Neural cell (in vitro differentiated cells): Measurements from ENCODE around the gene LEUTX. TPM values are rescaled to one million over a fixed set of nuclear protein-coding genes. Genes with fewer than 3 reads are reported as not detected.

Experiments
- H2AFZ ChIP-seq: fragments of 200-600, 300-800 bp; sonication (generic), shearing (Covaris generic); 2 replicates; pipeline ENCODE4 v1.6.0; 2014; ENCODE audit warnings: low read depth, mild to moderate bottlenecking, antibody characterized with exemption, low read length, moderate library complexity
- H3F3A ChIP-seq: fragments of 200-600 bp; shearing (Covaris generic); 2 replicates; pipeline ENCODE4 v1.6.1; 2016; ENCODE audit warnings: mild to moderate bottlenecking, moderate library complexity, mixed read lengths, antibody characterized with exemption, low read length; ENCODE audit not compliant: insufficient read depth, poor library complexity, severe bottlenecking
- H3K27ac ChIP-seq: fragments of 200-600, 300-800 bp; sonication (generic), shearing (Covaris generic); 2 replicates; pipeline ENCODE4 v1.5.1; 2014; ENCODE audit warnings: mild to moderate bottlenecking, low read length, moderate library complexity
- H3K27me3 ChIP-seq: fragments of 300-800, 200-600 bp; sonication (generic), shearing (Covaris generic); 2 replicates; pipeline ENCODE4 v1.6.0; 2014; ENCODE audit warnings: mild to moderate bottlenecking, low read depth, low read length, moderate library complexity; ENCODE audit not compliant: insufficient read depth
- H3K36me3 ChIP-seq: fragments of 300-800, 200-600 bp; sonication (generic), shearing (Covaris generic); 2 replicates; pipeline ENCODE4 v1.5.1; 2014; ENCODE audit warnings: mild to moderate bottlenecking, antibody characterized with exemption, low read length, moderate library complexity; ENCODE audit not compliant: insufficient read depth
- H3K4me2 ChIP-seq: fragments of 300-800, 200-600 bp; sonication (generic), shearing (Covaris generic); 2 replicates; pipeline ENCODE4 v1.6.0; 2014; ENCODE audit warnings: mild to moderate bottlenecking, low read length
- H3K4me3 ChIP-seq: fragments of 300-800, 200-600 bp; sonication (generic), shearing (Covaris generic); 2 replicates; pipeline ENCODE4 v1.5.1; 2014; ENCODE audit warnings: mild to moderate bottlenecking, low read length, moderate library complexity
- H3K79me2 ChIP-seq: fragments of 200-600 bp; shearing (Covaris generic); replicated peaks from 2 replicates; pipeline ENCODE4 v1.6.0; 2014; ENCODE audit warnings: mild to moderate bottlenecking, low read length, moderate library complexity; ENCODE audit not compliant: insufficient read depth
- H3K9ac ChIP-seq: fragments of 300-800, 200-600 bp; sonication (generic), shearing (Covaris generic); 2 replicates; pipeline ENCODE4 v1.6.1; 2016; ENCODE audit warnings: mild to moderate bottlenecking, low read length, mixed read lengths
- H3K9me2 ChIP-seq: fragments of 200-600 bp; shearing (Covaris generic); 2 replicates; pipeline ENCODE4 v1.6.1; 2016; ENCODE audit warnings: mild to moderate bottlenecking, low read length, mixed read lengths; ENCODE audit not compliant: insufficient read depth
- H3K9me3 ChIP-seq: fragments of 200-600, 300-800 bp; sonication (generic), shearing (Covaris generic); 2 replicates; pipeline ENCODE4 v1.6.1; 2016; ENCODE audit warnings: mild to moderate bottlenecking, mixed run types, low read length, moderate library complexity, mixed read lengths
- H4K20me1 ChIP-seq: fragments of 200-600 bp; shearing (Covaris generic); 2 replicates; pipeline ENCODE4 v1.6.1; 2016; ENCODE audit warnings: mild to moderate bottlenecking, mixed run types; ENCODE audit not compliant: insufficient read depth
- EP300 ChIP-seq: fragments of 450-650 bp; conservative IDR thresholded peaks from 2 replicates; pipeline ENCODE4 v1.6.1; 2014; ENCODE audit warnings: antibody characterized with exemption, mild to moderate bottlenecking, moderate library complexity; ENCODE audit not compliant: poor library complexity, severe bottlenecking
- EZH2 ChIP-seq: fragments of 200-600, 300-800 bp; shearing (Covaris generic), sonication (generic); IDR thresholded peaks from 2 replicates; pipeline ENCODE4 v1.6.1; 2014; ENCODE audit warnings: antibody characterized with exemption, low read length, borderline replicate concordance, mild to moderate bottlenecking; ENCODE audit not compliant: insufficient read depth, poor library complexity, severe bottlenecking
- MXI1 ChIP-seq: fragments of 450-650 bp; conservative IDR thresholded peaks from 2 replicates; pipeline ENCODE4 v1.6.1; 2014; ENCODE audit warnings: antibody characterized with exemption, mild to moderate bottlenecking; ENCODE audit not compliant: poor library complexity, severe bottlenecking
- POLR2AphosphoS5 ChIP-seq: IDR thresholded peaks from 2 replicates; pipeline ENCODE4 v1.6.1; 2012
- RAD21 ChIP-seq: fragments of 450-650 bp; conservative IDR thresholded peaks from 2 replicates; pipeline ENCODE4 v1.6.1; 2014; ENCODE audit warnings: antibody characterized with exemption, mild to moderate bottlenecking, moderate library complexity
- SMC3 ChIP-seq: fragments of 450-650 bp; conservative IDR thresholded peaks from 2 replicates; pipeline ENCODE4 v1.6.1; 2014; ENCODE audit warnings: antibody characterized with exemption, mild to moderate bottlenecking, moderate library complexity; ENCODE audit not compliant: poor library complexity
- TAF1 ChIP-seq: IDR thresholded peaks from 2 replicates; pipeline ENCODE4 v1.6.1; 2012; ENCODE audit warnings: low read depth
- polyA plus RNA-seq: library from polyadenylated mRNA; depleted of rRNA; stranded (reverse); fragments of >200 nt; gene quantifications from 2 replicates; pipeline ENCODE4 v1.2.3, GENCODE V29; 2014
- TF ChIP-seq, protein P1 (sequence below): fragments of 450-650 bp; IDR thresholded peaks from 2 replicates; pipeline ENCODE4 v1.5.1; 2014; ENCODE audit warnings: antibody characterized with exemption, mild to moderate bottlenecking, moderate library complexity; ENCODE audit not compliant: poor library complexity, severe bottlenecking
- TF ChIP-seq, protein P2 (sequence below): IDR thresholded peaks from 2 replicates; pipeline ENCODE4 v1.6.1; 2012; ENCODE audit warnings: borderline replicate concordance

LEUTX gene
- polyA plus RNA-seq, 1 donor from 2014 or later, result not detected

DNA sequence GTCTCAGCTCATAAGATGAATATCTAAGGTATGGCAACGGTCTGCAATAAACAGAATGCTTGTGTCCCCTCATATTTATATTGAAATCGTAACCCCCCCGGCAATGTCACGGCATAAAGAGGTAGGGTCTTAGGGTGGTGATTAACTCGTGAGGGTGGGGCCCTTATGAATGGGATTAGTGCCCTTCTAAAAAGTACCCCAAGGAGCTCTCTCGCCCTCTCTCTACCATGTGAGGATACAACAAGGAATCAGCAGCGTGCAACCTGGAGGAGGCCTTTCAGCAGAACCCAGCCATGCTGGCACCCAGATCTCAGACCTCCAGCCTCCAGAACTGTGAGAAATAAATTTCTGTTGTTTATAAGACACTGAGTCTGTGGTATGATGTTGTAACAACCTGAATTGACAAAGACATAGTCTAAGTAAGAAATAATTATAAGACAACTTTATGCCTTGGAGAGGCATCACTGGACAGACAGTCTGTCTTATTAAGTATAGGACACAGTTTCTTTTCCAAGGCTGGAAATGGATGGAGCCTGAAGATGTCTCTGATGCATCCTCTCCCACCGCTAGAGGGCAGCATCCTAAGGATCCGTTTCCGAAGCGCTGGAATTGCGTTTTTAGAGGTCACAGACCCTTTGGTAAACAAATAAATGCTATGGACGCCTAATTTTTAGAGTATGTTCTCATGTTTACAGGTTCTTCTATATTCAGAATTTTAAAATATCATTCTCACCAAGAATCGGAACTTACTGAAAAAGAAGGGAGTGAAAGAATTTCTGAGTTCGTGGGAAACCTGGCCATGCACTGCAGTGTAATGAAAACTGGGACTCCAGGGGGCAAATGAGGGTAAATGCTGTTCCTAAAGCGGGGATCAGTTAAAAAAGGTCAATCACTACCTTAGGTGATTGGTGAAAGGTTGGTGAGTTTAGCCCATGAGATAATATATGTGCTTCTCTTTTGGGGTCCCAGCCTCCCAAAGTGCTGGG lies 13.3 kb upstream of the LEUTX start:
- TF ChIP-seq TAF1, result no peak
- TF ChIP-seq, protein P1, sequence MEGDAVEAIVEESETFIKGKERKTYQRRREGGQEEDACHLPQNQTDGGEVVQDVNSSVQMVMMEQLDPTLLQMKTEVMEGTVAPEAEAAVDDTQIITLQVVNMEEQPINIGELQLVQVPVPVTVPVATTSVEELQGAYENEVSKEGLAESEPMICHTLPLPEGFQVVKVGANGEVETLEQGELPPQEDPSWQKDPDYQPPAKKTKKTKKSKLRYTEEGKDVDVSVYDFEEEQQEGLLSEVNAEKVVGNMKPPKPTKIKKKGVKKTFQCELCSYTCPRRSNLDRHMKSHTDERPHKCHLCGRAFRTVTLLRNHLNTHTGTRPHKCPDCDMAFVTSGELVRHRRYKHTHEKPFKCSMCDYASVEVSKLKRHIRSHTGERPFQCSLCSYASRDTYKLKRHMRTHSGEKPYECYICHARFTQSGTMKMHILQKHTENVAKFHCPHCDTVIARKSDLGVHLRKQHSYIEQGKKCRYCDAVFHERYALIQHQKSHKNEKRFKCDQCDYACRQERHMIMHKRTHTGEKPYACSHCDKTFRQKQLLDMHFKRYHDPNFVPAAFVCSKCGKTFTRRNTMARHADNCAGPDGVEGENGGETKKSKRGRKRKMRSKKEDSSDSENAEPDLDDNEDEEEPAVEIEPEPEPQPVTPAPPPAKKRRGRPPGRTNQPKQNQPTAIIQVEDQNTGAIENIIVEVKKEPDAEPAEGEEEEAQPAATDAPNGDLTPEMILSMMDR, result peak; percentile 49
- Histone ChIP-seq H4K20me1 (no peaks in the 10 kb centered on the region), H3K27me3 (no peaks in the 10 kb centered on the region), H3K79me2 (no peaks in the 10 kb centered on the region), H3F3A (no peaks in the 10 kb centered on the region), H3K4me3 (no peak overlapping the region), H3K27ac (no peak overlapping the region), H3K4me2 (no peak overlapping the region), H3K9me3 (no peaks in the 10 kb centered on the region), H3K36me3 (no peaks in the 10 kb centered on the region), H3K9me2 (no peaks in the 10 kb centered on the region), H2AFZ (no peak overlapping the region), H3K9ac (no peak overlapping the region)

GRCh38 chr19:39768334-39768733 lies 10.3 kb upstream of the LEUTX start:
- no peak for TF ChIP-seq EZH2
- TF ChIP-seq, protein P2, sequence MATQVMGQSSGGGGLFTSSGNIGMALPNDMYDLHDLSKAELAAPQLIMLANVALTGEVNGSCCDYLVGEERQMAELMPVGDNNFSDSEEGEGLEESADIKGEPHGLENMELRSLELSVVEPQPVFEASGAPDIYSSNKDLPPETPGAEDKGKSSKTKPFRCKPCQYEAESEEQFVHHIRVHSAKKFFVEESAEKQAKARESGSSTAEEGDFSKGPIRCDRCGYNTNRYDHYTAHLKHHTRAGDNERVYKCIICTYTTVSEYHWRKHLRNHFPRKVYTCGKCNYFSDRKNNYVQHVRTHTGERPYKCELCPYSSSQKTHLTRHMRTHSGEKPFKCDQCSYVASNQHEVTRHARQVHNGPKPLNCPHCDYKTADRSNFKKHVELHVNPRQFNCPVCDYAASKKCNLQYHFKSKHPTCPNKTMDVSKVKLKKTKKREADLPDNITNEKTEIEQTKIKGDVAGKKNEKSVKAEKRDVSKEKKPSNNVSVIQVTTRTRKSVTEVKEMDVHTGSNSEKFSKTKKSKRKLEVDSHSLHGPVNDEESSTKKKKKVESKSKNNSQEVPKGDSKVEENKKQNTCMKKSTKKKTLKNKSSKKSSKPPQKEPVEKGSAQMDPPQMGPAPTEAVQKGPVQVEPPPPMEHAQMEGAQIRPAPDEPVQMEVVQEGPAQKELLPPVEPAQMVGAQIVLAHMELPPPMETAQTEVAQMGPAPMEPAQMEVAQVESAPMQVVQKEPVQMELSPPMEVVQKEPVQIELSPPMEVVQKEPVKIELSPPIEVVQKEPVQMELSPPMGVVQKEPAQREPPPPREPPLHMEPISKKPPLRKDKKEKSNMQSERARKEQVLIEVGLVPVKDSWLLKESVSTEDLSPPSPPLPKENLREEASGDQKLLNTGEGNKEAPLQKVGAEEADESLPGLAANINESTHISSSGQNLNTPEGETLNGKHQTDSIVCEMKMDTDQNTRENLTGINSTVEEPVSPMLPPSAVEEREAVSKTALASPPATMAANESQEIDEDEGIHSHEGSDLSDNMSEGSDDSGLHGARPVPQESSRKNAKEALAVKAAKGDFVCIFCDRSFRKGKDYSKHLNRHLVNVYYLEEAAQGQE, result no peak
- TF ChIP-seq TAF1, result no peak
- no peak for TF ChIP-seq SMC3
- TF ChIP-seq, protein P1, result no peak
- no peak for TF ChIP-seq MXI1
- TF ChIP-seq EP300, result no peak
- no peak for TF ChIP-seq RAD21
- no peak for TF ChIP-seq POLR2AphosphoS5
- no peak overlapping the region for H3K4me3 ChIP-seq
- no peak overlapping the region for H3K27ac ChIP-seq
- no peaks in the 10 kb centered on the region for H3F3A ChIP-seq
- H3K36me3 ChIP-seq, result no peaks in the 10 kb centered on the region
- no peaks in the 10 kb centered on the region for H4K20me1 ChIP-seq
- H3K9me2 ChIP-seq, result no peaks in the 10 kb centered on the region
- no peaks in the 10 kb centered on the region for H3K79me2 ChIP-seq
- H3K9me3 ChIP-seq, result no peaks in the 10 kb centered on the region
- H2AFZ ChIP-seq, result no peak overlapping the region
- no peak overlapping the region for H3K4me2 ChIP-seq
- H3K27me3 ChIP-seq, result no peaks in the 10 kb centered on the region
- no peak overlapping the region for H3K9ac ChIP-seq
